NCI-H2081 treated with DMSO at 0.1 percent for 48 hours (cell line): ENCODE results near the gene C11orf21.

ENCODE experiments used
- DNase-seq: peaks from one replicate; lab custom pipeline; 2025; lab: John Stamatoyannopoulos, UW

Gene C11orf21

DNA sequence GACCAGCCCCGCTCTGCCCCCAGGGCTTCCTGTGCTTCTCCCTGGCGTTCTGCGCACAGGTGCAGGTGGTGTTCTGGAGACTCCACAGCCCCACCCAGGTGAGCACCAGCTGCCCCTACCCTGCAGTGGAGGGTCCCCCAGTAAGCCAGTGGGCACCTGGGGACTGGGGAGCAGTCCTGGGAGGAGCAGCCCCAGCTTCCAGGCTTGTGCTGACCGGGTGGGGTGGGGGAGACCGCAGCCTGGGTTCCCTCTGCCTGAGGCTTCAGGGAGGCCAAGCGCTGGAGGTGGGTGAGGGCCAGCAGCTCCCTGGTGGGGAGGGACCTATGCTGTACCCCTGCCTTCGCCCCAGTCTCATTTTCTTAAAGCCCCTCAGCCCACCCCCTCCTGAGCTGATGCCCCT lies 7.0 kb upstream of the C11orf21 start:
- DNase-seq = no peak

DNA sequence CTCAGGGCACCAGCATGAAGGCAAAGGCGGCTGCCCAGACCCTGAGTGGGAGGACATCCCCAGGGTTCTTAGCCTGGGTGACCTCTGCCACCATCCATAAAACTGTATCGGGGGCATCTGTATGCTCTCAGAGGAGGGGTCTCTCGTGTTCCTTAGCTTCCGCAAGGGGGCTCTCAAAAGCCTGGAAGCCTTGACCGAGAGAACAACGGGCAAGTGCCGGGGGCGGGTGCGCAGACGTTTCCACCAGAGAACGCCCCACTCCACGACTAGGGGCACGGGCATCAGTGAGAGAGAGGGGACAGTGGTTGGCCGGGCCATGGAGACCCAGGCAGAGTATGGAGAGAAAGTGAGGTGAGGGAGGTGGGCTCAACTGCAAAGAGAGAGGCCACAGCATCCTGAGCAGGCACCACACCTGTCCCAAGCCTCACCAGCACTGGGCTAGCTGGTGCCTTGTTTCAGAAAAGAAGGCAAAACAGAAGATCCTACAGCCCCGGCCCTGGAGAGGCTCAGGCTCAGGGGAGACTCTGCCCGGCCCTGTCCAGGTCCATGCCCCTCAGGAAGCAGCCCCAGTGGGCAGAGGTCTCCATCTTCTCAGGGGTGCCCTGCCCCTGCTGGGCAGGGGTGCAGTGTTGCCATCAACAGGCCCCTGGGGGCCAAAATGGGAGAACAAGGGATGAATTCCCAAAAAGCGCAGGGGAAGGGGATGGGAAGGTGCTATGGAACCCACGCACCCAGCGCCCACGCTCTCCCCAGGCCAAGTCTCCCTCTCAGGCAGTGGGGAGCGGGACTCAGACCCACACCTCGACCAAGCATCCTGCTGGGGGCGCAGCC lies 6.0 kb upstream of the C11orf21 start:
- no peak for DNase-seq

DNA sequence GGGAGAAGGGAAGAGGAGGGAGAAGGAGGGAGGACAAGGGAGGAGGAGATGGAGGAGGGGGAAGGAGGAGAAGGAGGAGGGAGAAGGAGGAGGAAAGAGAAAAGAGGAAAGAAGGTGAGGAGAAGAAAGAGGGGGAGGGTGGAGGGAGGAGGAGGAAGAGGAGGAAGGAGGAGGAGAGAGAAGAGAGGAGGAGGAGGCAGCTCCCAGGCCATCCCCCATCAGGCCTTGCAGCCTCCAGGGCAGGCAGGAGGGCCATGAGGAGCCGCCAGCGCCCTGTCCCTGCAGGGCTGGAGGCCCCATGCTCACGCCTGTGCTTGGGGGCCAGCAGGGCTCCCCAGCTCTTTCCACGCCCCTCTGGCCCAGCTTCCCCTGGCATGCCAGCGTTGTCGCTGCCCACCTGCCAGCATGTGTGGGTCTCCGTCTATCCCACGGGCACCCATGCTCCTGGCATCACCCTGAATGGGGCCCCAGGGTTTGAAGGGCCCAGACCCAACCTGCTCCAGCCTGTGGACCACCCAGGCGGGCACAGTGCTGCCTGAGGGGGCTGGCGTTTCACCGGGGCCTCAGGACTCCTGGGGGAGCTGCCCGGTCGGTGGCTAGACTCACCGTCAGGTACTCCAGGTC lies 5.3 kb upstream of the C11orf21 start:
- no peak for DNase-seq

DNA sequence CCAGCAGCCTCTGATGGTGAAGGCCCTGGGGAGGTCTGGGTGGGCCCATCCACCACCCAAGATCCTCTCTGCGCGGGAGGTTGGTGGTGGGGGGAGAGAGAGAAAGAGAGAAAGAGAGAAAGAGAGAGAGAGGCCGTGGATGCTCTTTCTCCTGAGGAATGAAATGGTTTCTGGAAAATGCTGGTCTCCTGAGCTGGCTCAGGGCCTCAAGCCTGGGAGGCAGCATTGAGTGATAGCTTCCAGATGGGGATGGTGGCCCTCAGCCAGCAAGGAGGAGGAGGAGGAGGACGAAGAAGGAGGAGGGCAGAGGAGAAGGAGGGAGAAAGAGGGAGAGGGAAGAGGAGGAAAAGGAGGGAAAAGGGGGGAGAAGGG lies 4.7 kb upstream of the C11orf21 start:
- no peak for DNase-seq

DNA sequence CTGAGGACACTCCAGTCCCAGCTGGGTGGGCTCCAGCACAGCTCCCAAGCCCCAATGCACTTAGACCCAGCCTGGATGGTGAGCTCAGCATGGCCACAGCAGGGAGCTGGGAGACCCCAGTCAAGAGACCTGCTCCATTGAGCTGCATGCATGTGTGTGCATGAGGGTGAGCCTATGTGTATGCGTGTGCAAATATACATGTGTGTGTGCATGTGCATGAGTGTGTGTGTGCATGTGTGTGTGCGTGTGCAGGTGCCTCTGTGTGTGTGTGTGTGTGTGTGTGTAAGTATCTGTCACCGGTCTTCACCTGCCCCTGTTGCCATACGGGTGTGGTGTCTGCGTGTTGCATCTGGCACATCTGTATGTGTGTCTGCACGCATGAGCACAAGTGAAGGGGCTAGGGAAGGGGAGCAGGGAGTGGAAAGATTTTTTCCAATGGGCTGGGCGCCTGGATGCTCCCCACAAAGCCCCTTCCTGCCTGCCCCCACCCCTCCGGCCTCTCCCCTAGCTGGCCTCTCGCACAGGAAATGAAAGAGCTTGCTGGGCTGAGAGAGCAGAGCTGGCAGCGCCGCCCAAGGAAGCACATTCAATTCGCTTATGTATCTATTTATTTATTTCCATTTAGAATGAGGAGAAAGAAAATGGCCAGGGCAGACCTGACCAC lies 4.2 kb upstream of the C11orf21 start:
- no peak for DNase-seq

DNA sequence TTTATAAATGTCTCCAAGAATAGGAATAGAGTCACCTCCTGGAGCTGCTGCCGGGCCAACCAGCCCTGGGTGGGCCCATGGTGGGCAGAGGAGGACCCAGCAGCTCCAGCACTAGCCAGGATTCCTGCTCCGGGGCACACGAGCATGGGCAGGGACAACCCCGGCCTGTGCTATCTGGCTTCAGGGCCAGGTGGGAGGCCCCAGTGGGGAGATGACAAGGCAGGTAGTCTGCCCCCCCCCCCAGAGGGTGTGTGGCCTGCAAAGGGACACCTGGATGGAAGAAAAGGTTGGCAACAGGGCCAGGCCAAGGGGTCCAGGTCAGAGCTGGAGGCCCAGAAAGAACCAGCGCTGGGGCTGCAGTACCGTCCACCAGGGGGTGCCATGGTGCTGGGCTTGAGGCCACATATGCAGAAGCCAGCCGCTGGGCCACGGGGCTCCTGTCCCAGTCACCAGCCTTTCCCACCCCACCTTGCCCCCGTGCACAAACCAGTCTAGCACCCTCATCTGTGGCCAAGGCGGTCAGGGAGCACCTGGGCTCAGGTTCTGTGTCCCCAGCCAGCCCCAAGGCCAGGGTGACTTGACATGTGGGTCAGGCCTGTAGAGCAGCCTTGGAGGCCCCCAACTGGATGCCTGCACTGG lies 3.5 kb upstream of the C11orf21 start:
- DNase-seq = no peak

DNA sequence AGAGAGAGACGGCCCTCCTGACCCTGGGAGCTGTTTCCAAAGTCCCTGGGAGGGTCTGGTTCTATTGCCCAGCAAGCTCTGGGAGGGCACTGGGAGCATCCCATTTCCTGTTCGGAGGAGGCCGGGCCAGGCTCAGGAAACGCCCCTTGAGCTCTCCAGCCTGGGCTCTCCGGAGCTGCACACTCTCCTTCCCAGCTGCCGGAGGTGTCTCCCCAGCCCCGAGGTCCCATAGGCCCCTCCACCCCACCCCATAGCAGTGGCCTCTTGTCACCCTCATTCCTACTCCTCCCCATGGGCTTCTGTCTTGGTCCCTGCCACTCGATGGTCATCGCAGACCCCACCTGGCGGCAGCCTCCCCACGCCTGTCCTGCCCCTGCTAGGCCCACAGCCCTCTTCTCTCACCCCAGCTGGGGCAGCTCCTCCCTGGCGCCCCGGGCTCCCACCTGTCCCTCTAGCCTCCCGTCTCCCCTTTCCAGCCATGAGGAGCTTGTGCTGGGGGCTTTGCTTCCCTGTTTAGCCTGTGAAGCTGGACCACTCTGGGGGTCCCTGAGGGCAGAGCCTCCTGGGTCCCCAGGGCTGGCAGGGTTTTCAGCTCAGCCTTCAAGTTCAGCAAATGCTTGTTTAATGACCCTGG lies 2.9 kb upstream of the C11orf21 start:
- no peak for DNase-seq

DNA sequence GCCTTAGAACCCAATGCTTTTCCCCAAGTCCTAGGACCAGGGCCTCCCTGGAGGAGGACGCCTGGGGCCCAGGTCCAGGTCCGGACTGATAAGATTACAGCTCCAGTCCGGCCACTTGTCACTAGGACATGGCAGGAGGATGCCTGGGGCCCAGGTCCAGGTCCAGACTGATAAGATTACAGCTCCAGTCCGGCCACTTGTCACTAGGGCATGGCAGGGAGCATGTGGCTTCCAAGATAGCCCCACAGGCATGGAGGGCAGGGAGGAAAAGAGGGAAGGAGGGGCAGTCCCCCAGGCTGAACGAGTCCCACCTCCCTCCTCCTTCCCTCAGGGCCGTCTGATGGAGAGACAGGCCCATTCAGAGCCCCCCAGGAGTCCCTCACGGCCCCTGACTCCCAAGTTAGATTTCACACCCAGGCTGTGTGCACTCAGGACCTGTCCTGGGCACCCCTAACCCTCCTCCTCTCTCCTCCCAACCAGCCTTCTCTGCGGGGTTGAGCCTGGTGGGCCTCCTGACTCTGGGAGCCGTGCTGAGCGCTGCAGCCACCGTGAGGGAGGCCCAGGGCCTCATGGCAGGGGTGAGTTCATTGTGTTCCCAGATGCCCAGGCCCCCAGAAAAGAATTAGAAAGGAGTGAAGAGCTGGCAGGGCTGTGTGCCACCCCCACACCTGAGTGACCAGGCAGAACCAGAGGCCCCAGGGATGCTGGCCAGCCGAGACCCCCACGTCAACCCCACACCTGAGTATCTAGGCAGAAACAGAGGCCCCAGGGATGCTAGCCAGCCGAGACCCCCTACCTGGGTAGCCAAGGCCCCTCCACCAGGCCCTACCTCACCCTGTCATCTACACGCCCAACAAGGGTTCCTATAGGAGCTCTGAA lies 2.1 kb upstream of the C11orf21 start:
- no peak for DNase-seq

DNA sequence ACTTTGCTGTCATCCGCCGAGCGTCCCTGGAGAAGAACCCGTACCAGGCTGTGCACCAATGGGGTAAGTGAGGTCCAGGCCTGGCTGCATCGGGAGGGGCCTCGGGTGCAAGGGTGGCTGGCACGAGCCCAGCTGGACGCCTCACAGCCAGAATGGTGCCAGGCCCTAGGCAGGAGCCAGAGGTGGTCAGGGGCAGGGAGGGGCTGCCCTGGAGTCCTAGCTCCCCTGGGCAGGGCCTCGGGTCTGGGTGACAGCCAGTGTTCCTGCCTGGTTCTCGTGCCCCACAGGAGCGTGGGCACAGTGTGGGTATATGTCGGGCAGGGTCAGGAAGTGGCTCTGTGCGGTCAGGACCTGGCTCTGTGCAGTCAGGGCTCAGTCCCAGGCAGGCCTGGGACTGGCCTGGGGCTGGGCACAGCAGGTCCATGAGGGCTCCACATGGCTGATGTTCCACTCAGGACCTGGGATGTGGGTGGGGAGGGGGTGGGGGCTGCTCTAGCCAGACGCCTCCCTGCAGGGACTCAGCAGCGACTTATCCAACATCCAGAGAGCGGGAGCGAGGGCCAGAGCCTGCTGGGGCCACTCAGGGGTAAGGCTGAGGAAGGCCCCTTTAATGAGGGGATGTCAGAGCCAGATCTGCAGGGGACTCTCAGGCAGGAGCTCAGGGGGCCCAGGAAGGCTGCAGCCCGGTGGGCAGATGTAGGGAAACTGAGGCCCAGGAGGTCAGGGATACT lies 1.3 kb upstream of the C11orf21 start:
- no peak for DNase-seq

DNA sequence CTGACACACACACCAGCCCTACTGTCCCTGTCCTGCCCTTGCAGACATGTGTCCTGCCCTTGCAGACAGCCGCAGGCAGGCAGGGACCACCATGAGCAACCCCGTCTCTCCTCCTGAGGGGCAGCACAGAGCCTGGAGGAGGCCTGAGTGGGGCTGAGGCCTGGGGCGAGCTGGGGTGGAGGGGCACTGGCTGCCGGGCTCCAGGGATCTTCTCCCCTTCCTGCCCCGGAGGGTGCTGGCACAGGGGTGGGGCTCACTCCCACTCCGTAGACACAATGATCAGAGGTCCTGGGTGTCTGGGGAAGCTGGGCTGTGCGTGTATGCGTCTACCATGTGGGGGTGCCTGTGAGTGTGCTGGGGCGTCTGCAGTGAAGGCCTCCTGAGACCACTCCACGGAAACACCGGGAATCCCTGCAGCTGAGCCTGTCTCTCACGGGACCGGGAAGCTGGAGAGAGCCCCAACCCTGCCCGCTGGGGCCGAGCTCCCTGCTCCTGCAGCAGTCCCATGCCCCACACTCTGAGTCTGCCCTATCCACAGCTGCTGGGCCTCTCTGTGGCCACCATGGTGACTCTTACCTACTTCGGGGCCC lies 683 bp upstream of the C11orf21 start:
- no peak for DNase-seq

DNA sequence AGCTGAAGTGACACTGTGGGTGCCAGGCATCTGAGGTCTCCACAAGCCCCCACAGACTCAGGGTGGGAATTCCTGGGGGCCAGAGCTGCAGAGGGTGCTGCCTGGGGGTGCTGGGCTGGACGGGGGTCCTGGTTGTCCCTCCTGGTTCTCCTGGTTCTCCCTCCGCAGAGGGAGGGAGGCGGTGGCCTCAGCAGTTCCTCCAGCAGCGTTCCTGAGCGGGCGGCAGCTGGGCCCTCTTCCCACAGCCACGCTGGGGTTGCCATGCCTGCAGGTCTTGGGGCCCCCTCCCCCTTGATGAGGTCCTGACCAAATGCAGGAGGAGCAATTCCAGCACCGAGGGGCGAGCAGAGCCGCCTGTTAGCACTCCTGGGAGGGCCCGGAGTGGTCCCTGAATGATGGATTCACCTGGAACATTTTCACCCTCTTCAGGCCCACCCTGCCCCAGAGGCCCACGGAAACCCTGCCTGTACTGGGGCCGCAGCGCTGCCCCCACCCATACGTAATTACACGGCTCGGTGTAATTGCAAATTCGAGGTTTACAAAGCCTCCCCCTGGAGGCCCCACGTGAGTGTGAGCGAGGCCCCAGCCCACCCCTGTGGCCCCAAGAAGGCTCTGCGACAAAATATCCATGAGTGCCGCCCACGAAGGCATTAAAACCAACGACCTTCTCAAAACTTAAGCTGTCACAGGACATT lies 635 bp downstream of the C11orf21 start:
- no peak for DNase-seq

DNA sequence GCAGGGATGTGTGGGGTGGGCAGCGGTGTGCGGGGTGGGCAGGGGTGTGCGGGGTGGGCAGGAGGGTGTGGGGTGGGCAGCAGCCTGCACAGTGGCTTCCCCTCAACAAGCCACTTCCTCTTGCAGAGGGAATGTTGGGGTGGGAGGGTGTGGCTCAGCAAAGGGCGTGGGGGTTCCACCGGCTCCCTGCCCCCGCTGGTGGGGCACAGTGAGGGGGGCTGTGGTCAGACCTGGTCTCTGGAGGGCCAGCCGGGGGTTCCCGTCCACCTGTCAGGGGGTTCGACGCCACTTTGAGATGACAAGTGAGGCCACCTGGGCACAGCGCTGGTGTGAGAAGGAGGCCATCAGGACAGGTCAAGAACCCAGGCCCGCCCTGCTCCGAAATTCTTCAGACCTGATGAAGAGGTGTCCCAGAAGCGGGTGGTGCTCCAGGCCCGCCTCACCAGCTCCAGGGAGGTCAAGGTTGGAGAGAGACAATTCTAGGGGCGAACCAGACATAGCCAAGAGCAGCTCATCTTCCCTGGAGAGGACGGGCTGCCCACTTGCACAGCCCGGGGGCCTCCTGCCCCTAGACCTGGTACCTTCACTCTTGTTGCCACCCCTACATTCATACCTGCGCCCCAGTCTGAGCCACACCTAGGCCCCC lies 1.3 kb downstream of the C11orf21 start:
- no peak for DNase-seq

DNA sequence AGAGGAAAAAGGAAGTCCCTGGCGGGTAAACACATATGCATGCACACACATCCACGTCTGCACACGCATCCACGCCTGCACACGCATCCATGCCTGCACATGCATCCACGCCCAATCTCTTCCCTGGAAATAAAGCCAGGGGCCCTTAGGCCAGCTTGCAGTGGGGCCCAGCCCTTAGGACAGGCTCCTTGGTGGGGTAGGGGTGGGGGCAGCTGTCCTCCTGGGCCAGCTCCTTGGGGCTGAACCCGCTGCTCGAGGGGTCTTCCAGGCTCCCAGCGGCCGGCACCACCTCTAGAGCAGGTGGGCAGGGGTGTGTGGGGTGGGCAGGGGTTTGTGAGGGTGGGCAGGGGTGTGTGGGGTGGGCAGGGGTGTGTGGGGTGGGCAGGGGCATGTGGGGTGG lies 1.9 kb downstream of the C11orf21 start:
- no peak for DNase-seq

DNA sequence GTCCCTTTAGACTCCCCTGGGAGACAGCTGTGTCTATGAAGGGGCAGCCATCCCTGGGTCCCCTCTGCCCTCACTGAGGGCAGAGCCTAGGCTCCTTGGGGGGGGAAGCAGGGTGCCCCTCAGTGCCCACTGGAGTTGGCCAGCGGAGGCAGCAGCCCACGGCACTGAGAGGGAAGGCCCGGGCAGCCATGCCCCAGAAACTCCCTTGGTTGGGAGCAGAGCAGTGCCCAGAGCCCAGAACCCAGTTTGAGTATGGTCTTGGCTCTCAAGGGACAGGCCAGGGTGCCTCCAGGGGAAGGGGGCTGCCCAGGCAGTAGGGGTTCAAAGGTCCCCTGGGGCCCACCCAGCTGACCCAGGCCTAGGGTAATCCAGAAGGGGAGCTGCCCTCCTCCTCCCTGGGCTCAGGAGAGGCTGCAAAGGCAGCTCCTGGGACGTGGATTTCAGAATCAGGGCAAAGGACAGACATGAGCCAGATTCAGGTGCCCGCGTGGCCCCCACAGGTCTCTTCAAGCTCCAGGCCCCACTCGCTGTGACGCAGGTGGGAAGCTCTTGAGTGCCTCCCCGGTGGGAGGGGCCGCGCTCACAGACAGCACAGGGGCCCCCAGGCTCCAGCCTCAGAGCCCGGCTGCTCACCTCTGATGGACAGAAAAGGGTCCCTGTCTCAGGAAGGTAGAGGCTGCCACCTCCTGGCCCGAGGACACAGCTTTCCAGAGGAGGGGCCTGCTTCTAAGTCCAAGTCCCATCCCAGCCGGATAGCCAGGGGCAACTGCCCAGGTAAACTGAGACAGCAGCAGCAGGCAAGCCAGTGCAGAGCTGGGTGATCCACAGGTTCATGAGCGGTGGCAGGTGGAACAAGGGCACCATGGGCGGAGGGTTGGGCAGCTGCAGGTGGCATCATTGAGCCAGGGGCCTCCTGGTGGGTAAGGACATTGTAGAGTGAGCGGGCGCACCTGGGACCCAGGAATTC lies 2.6 kb downstream of the C11orf21 start:
- no peak for DNase-seq

DNA sequence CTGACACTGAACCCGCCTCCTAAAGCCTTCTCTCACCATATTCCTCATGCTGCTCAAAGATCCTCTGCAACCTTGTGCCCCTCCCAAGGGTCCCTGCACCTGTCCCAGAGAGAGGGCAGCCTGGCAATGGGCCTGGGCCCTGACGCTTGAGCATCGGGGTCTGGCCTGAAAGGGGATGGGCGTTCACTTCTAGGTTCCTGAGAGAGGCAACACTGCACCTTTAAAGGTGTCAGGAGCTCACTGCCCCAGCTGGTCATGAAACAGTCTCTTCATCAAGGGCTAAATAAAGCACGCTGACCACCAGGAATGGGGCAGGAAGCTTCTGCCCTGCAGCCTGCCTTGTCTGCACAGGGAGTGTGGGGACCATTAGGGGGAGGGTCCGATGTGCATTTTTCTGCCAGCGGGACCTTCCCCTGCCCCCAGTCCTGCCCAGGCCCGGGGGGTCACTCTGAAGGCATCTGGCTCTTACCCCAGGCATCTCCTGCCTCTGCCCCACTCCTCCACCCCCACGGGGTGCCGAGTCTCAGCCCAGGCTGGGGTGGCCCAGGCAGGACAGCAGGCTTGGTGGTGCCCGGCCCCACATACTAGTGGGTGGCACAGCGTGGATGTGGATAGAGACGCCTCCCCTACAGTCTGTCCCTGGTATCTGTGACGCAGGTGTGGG lies 3.5 kb downstream of the C11orf21 start:
- DNase-seq = no peak

DNA sequence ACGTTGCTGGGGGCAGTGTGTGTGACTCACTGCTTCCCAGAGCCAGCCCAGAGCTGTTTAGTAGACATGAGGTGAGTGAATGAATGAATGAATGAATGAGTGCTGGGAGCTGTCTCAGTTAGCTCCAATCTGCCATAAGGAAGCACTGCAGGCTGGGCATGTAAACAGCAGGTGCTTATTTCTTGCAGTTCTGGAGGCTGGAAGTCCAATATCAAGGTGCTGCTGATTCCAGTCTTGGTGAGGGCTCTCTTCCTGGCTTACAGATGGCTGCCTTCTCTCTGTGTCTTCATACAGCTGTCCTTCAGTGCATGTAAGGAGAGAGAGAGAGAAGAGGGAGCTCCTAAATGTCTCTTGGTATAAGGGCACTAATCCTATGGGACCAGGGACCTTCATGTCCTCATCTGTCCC lies 4.1 kb downstream of the C11orf21 start:
- no peak for DNase-seq

DNA sequence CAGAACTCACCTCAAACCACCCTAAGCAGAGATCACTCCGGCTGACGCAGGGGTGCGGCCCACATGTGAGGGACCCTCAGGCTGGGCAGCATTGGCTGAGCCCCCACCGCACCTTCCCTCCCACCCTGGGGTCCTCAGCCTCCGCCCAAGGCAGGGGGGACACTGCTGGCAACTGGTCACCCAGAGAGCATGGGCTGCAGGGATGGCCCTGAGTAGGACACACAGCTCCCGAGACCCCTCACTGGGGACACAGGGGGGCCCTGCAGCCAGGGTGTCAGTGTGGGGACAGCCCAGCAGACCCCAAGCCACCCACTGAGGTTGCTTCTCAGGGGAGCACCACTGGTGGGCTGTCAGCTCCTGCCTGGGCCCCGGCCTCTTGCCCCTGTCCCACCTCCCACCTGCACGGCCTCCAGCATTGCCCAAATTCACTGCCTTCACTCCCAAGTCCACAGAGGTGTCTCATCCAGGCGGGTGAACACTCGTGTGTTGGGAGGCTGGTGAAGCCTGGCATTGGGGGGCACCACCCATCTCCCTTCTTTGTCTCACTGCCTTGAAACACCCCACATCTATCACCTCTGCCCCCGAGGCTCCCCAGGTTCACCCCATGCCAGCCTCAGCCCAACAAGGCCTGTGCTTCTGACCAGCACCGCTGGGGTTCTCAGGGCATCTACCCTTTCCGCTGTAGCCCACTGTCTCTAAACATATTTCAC lies 4.7 kb downstream of the C11orf21 start:
- no peak for DNase-seq
